Osteocyte (in vitro differentiated cells): Measurements from ENCODE around the gene RALGPS1. TPM values are rescaled to one million over a fixed set of nuclear protein-coding genes. Genes with fewer than 3 reads are reported as not detected.

ENCODE experiments used
- DNase-seq: peaks from one replicate; pipeline ENCODE4 v3.0.0; 2021; ENCODE audit warnings: mixed read lengths; ENCODE audit not compliant: unreplicated experiment; ENCODE audit errors: extremely low spot score
- H3K27ac Mint-ChIP-seq: one replicate; pipeline ENCODE4 v1.8.0; 2021; ENCODE audit warnings: mild to moderate bottlenecking, mixed read lengths; ENCODE audit not compliant: unreplicated experiment
- H3K27me3 Mint-ChIP-seq: one replicate; pipeline ENCODE4 v1.8.0; 2021; ENCODE audit warnings: mixed read lengths; ENCODE audit not compliant: unreplicated experiment
- H3K36me3 Mint-ChIP-seq: one replicate; pipeline ENCODE4 v1.8.0; 2021; ENCODE audit warnings: mixed read lengths; ENCODE audit not compliant: unreplicated experiment
- H3K4me1 Mint-ChIP-seq: one replicate; pipeline ENCODE4 v1.8.0; 2021; ENCODE audit warnings: mixed read lengths; ENCODE audit not compliant: unreplicated experiment
- H3K4me3 Mint-ChIP-seq: one replicate; pipeline ENCODE4 v1.8.0; 2021; ENCODE audit warnings: mild to moderate bottlenecking, moderate library complexity, mixed read lengths; ENCODE audit not compliant: unreplicated experiment
- H3K9me3 Mint-ChIP-seq: one replicate; pipeline ENCODE4 v1.8.0; 2021; ENCODE audit warnings: mixed read lengths; ENCODE audit not compliant: unreplicated experiment
- CTCF ChIP-seq: fragments of 200-600 bp; sonication (generic); IDR thresholded peaks from 2 replicates; pipeline ENCODE4 v1.5.0; 2021; ENCODE audit warnings: antibody characterized with exemption, mild to moderate bottlenecking, moderate library complexity
- total RNA-seq: library from RNA; stranded (reverse); gene quantifications from 2 replicates; pipeline ENCODE4 v1.2.1, GENCODE V29; 2021

The RALGPS1 gene
- total RNA-seq, 1 donor from 2014 or later: 9.9 TPM

GRCh38 chr9:126983767-126984166, 69.2 kb downstream of the RALGPS1 start:
- H3K4me1 Mint-ChIP-seq: peaks cover 12% of the 10 kb centered on the region
- H3K27ac Mint-ChIP-seq: no peak overlapping the region
- no peaks in the 10 kb centered on the region for H3K27me3 Mint-ChIP-seq
- DNase-seq: no peak
- H3K9me3 Mint-ChIP-seq: peaks cover 7% of the 10 kb centered on the region
- no peak overlapping the region for H3K4me3 Mint-ChIP-seq
- H3K36me3 Mint-ChIP-seq: peaks cover 2% of the 10 kb centered on the region
- TF ChIP-seq CTCF: no peak

- Mint-ChIP-seq H3K4me1 (peaks cover 6% of the 10 kb centered on the region), H3K4me3 (no peak overlapping the region), H3K27me3 (no peaks in the 10 kb centered on the region), H3K27ac (no peak overlapping the region), H3K9me3 (peaks cover 7% of the 10 kb centered on the region), H3K36me3 (peaks cover 2% of the 10 kb centered on the region)
- TF ChIP-seq CTCF: no peak
- no peak for DNase-seq
Observed at GRCh38 chr9:126984969-126985368, 70.4 kb downstream of the RALGPS1 start.

- Mint-ChIP-seq H3K4me3 (no peak overlapping the region), H3K9me3 (peaks cover 7% of the 10 kb centered on the region), H3K36me3 (peaks cover 8% of the 10 kb centered on the region), H3K27me3 (no peaks in the 10 kb centered on the region), H3K4me1 (peaks cover 7% of the 10 kb centered on the region), H3K27ac (no peak overlapping the region)
- no peak for DNase-seq
- TF ChIP-seq CTCF: no peak
Observed at GRCh38 chr9:126985870-126986498, 71.4 kb downstream of the RALGPS1 start.

GRCh38 chr9:126986506-126986951, 71.9 kb downstream of the RALGPS1 start:
- no peak for DNase-seq
- Mint-ChIP-seq H3K4me3 (no peak overlapping the region), H3K36me3 (peaks cover 8% of the 10 kb centered on the region), H3K27ac (no peak overlapping the region), H3K4me1 (peaks cover 7% of the 10 kb centered on the region), H3K9me3 (peaks cover 9% of the 10 kb centered on the region), H3K27me3 (no peaks in the 10 kb centered on the region)
- no peak for TF ChIP-seq CTCF

GRCh38 chr9:126988857-126989256, 74.3 kb downstream of the RALGPS1 start:
- no peak for TF ChIP-seq CTCF
- peaks cover 7% of the 10 kb centered on the region for H3K4me1 Mint-ChIP-seq
- peaks cover 13% of the 10 kb centered on the region for H3K36me3 Mint-ChIP-seq
- H3K27me3 Mint-ChIP-seq: peaks cover 1% of the 10 kb centered on the region
- DNase-seq: no peak
- peaks cover 15% of the 10 kb centered on the region for H3K9me3 Mint-ChIP-seq
- H3K4me3 Mint-ChIP-seq: no peak overlapping the region
- H3K27ac Mint-ChIP-seq: no peak overlapping the region
